H9 (cell line): Measurements from ENCODE around the gene INSRR. TPM values are rescaled to one million over a fixed set of nuclear protein-coding genes. Genes with fewer than 3 reads are reported as not detected.

Experiments used
- DNase-seq: peaks from one replicate; pipeline ENCODE4 v3.0.0-alpha.2; 2017
- H2AFZ ChIP-seq: one replicate; pipeline ENCODE4 v1.6.1; 2013; ENCODE audit warnings: mild to moderate bottlenecking, low read length, control low read depth, moderate library complexity
- H2AK5ac ChIP-seq: 2 replicates; pipeline ENCODE4 v1.6.1; 2013; ENCODE audit warnings: low read length, control low read depth, mixed read lengths; ENCODE audit not compliant: insufficient read length
- H2BK120ac ChIP-seq: one replicate; pipeline ENCODE4 v1.6.1; 2013; ENCODE audit warnings: low read depth, mild to moderate bottlenecking, low read length, control low read depth, inconsistent platforms; ENCODE audit not compliant: poor library complexity, severe bottlenecking
- H2BK12ac ChIP-seq: 2 replicates; pipeline ENCODE4 v1.6.1; 2013; ENCODE audit warnings: low read length, control low read depth, mixed read lengths, low read depth; ENCODE audit not compliant: insufficient read length
- H2BK15ac ChIP-seq: 2 replicates; pipeline ENCODE4 v1.6.1; 2013; ENCODE audit warnings: low read depth, low read length, control low read depth
- H2BK20ac ChIP-seq: one replicate; pipeline ENCODE4 v1.6.1; 2013; ENCODE audit warnings: low read depth, mild to moderate bottlenecking, low read length, control low read depth, inconsistent platforms; ENCODE audit not compliant: poor library complexity, severe bottlenecking
- H2BK5ac ChIP-seq: 2 replicates; pipeline ENCODE4 v1.6.1; 2013; ENCODE audit warnings: low read length, control low read depth, mixed read lengths; ENCODE audit not compliant: insufficient read length
- H3K14ac ChIP-seq: 2 replicates; pipeline ENCODE4 v1.6.1; 2013; ENCODE audit warnings: low read length, control low read depth; ENCODE audit not compliant: insufficient read depth
- H3K18ac ChIP-seq: 2 replicates; pipeline ENCODE4 v1.6.1; 2013; ENCODE audit warnings: low read depth, mild to moderate bottlenecking, mixed read lengths, low read length, control low read depth; ENCODE audit not compliant: insufficient read length
- H3K23ac ChIP-seq: 2 replicates; pipeline ENCODE4 v1.6.1; 2013; ENCODE audit warnings: low read length, control low read depth, mixed read lengths, low read depth; ENCODE audit not compliant: insufficient read length
- H3K23me2 ChIP-seq: 2 replicates; pipeline ENCODE4 v1.6.1; 2013; ENCODE audit warnings: low read depth, mild to moderate bottlenecking, mixed read lengths, low read length, control low read depth; ENCODE audit not compliant: insufficient read length, poor library complexity, severe bottlenecking
- H3K27ac ChIP-seq: 2 replicates; pipeline ENCODE4 v1.5.1; 2013; ENCODE audit warnings: low read length, control low read depth, mixed read lengths, low read depth; ENCODE audit not compliant: insufficient read length
- H3K27me3 ChIP-seq: 2 replicates; pipeline ENCODE4 v1.6.1; 2013; ENCODE audit warnings: low read length, control low read depth, inconsistent platforms; ENCODE audit not compliant: insufficient read depth
- H3K4ac ChIP-seq: 2 replicates; pipeline ENCODE4 v1.6.1; 2013; ENCODE audit warnings: low read depth, mild to moderate bottlenecking, control low read depth, inconsistent platforms, low read length, moderate library complexity
- H3K4me1 ChIP-seq: 2 replicates; pipeline ENCODE4 v1.6.1; 2013; ENCODE audit warnings: low read length, control low read depth, inconsistent platforms; ENCODE audit not compliant: insufficient read depth
- H3K4me2 ChIP-seq: 2 replicates; pipeline ENCODE4 v1.6.1; 2013; ENCODE audit warnings: low read length, control low read depth, mixed read lengths; ENCODE audit not compliant: insufficient read length, insufficient read depth
- H3K56ac ChIP-seq: 2 replicates; pipeline ENCODE4 v1.6.1; 2013; ENCODE audit warnings: low read depth, mild to moderate bottlenecking, mixed read lengths, low read length, control low read depth; ENCODE audit not compliant: insufficient read length
- H3K79me1 ChIP-seq: 2 replicates; pipeline ENCODE4 v1.6.1; 2013; ENCODE audit warnings: low read depth, mild to moderate bottlenecking, moderate library complexity, low read length, control low read depth, inconsistent platforms; ENCODE audit not compliant: insufficient read depth, poor library complexity, severe bottlenecking
- H3K79me2 ChIP-seq: 2 replicates; pipeline ENCODE4 v1.6.1; 2013; ENCODE audit warnings: low read length, control low read depth, inconsistent platforms; ENCODE audit not compliant: insufficient read depth
- H3K9ac ChIP-seq: 2 replicates; pipeline ENCODE4 v1.6.1; 2013; ENCODE audit warnings: low read length, control low read depth, mixed read lengths; ENCODE audit not compliant: insufficient read length; ENCODE audit errors: extremely low read depth
- H3K9me3 ChIP-seq: one replicate; pipeline ENCODE4 v1.6.1; 2013; ENCODE audit warnings: low read depth, low read length, inconsistent platforms; ENCODE audit not compliant: control insufficient read depth
- H3T11ph ChIP-seq: one replicate; pipeline ENCODE4 v1.6.1; 2013; ENCODE audit warnings: mild to moderate bottlenecking, low read length, control low read depth, inconsistent platforms
- H4K20me1 ChIP-seq: one replicate; pipeline ENCODE4 v1.6.1; 2013; ENCODE audit not compliant: control insufficient read depth, insufficient read length, insufficient read depth
- H4K5ac ChIP-seq: 2 replicates; pipeline ENCODE4 v1.6.1; 2013; ENCODE audit warnings: low read depth, mild to moderate bottlenecking, mixed read lengths, low read length, control low read depth; ENCODE audit not compliant: insufficient read length
- H4K8ac ChIP-seq: replicated peaks from 2 replicates; pipeline ENCODE4 v1.6.1; 2013; ENCODE audit warnings: low read length, control low read depth, mixed read lengths, low read depth; ENCODE audit not compliant: insufficient read length
- H4K91ac ChIP-seq: 2 replicates; pipeline ENCODE4 v1.6.1; 2013; ENCODE audit warnings: low read depth, mild to moderate bottlenecking, moderate library complexity, mixed read lengths, low read length, control low read depth; ENCODE audit not compliant: insufficient read length
- H3K27ac Mint-ChIP-seq, 3 experiments: 2 replicates in 2 of 3; 3 replicates in 1 of 3; pipeline ENCODE4 v1.8.0; 2020 to 2021; ENCODE audit warnings: mixed read lengths in 3 of 3, mild to moderate bottlenecking in 1 of 3, moderate library complexity in 1 of 3
- H3K27me3 Mint-ChIP-seq: 2 replicates; pipeline ENCODE4 v1.8.0; 2021; ENCODE audit warnings: low read depth, mild to moderate bottlenecking, moderate library complexity, mixed read lengths
- H3K36me3 Mint-ChIP-seq, 3 experiments: 2 replicates in 2 of 3; 3 replicates in 1 of 3; pipeline ENCODE4 v1.8.0; 2020 to 2021; ENCODE audit warnings: low read depth in 3 of 3, mixed read lengths in 3 of 3; ENCODE audit not compliant: insufficient read depth in 1 of 3
- H3K4me1 Mint-ChIP-seq, 2 experiments: 2 replicates each; pipeline ENCODE4 v1.8.0; 2020; ENCODE audit warnings: mixed read lengths in 2 of 2
- H3K4me3 Mint-ChIP-seq, 2 experiments: 2 replicates in 1 of 2; 3 replicates in 1 of 2; pipeline ENCODE4 v1.8.0; 2020 to 2021; ENCODE audit warnings: mild to moderate bottlenecking in 2 of 2, mixed read lengths in 2 of 2, moderate library complexity in 1 of 2
- H3K9me3 Mint-ChIP-seq, 2 experiments: 2 replicates in 1 of 2; 3 replicates in 1 of 2; pipeline ENCODE4 v1.8.0; 2020; ENCODE audit warnings: mild to moderate bottlenecking in 2 of 2, mixed read lengths in 2 of 2, moderate library complexity in 1 of 2
- WGBS: extraction: QIAGEN DNeasy Blood & Tissue Kit; methylation state at CpG from one replicate; pipeline ENCODE4 v1.1.7; 2013; ENCODE audit warnings: missing lambda C conversion rate, low lambda C conversion rate, mixed read lengths; ENCODE audit not compliant: insufficient read length; ENCODE audit errors: extremely low coverage; 5-methylcytosine and 5-hydroxymethylcytosine counted together
- total RNA-seq: library from RNA; stranded (reverse); gene quantifications from 2 replicates; pipeline ENCODE4 v1.2.1, GENCODE V29; 2021
- TF ChIP-seq, protein P1 (sequence below): fragments of 200-600 bp; sonication (generic); conservative IDR thresholded peaks from 3 replicates; pipeline ENCODE4 v1.8.0; 2021; ENCODE audit warnings: antibody characterized with exemption, mild to moderate bottlenecking

Gene INSRR
- total RNA-seq, 1 experiment from 2014 or later: not detected

DNA sequence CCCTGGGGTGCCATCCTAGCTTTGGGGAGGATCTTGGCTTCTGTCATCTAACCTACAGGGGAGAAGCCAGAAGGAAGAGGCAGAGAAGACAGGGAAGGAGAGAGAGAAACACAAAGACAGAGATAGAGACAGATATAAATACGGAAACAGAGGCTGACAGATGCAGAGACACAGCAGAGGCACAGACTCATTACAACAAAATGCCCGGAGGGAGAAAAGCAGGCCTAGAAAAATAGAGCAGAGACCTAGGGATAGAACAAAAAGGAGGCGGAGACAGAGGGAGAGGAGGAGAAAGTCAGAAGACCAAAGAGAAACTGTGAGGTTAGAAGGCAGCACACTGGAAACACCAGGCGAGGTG is 36.5 kb upstream of the INSRR start:
- no CpG with 5 or more reads among the region's 4 CpGs for whole genome bisulfite sequencing
- Histone ChIP-seq H3K9ac (no peak overlapping the region), H2BK15ac (no peak overlapping the region), H2BK5ac (no peak overlapping the region), H4K20me1 (no peaks in the 10 kb centered on the region), H3K4me1 (no peaks in the 10 kb centered on the region), H3K4me2 (no peak overlapping the region), H3K27ac (no peak overlapping the region), H2AK5ac (no peak overlapping the region), H2BK120ac (no peak overlapping the region), H3K18ac (no peak overlapping the region), H3T11ph (no peak overlapping the region), H2BK20ac (no peak overlapping the region), H3K9me3 (no peaks in the 10 kb centered on the region), H3K23me2 (no peaks in the 10 kb centered on the region), H4K8ac (no peak overlapping the region), H3K56ac (no peak overlapping the region), H3K79me2 (no peaks in the 10 kb centered on the region), H3K4ac (no peak overlapping the region), H2BK12ac (no peak overlapping the region), H3K23ac (no peak overlapping the region), H2AFZ (no peak overlapping the region), H3K79me1 (no peaks in the 10 kb centered on the region), H4K91ac (no peak overlapping the region), H4K5ac (no peak overlapping the region), H3K27me3 (peaks cover 21% of the 10 kb centered on the region; the same call in 1 of the 2 replicates), H3K14ac (no peak overlapping the region)
- no peak overlapping the region for H3K4me3 Mint-ChIP-seq
- H3K27ac Mint-ChIP-seq: no peak overlapping the region
- peaks cover 18 to 40% of the 10 kb centered on the region in 2 experiments for H3K4me1 Mint-ChIP-seq
- TF ChIP-seq, protein P1, sequence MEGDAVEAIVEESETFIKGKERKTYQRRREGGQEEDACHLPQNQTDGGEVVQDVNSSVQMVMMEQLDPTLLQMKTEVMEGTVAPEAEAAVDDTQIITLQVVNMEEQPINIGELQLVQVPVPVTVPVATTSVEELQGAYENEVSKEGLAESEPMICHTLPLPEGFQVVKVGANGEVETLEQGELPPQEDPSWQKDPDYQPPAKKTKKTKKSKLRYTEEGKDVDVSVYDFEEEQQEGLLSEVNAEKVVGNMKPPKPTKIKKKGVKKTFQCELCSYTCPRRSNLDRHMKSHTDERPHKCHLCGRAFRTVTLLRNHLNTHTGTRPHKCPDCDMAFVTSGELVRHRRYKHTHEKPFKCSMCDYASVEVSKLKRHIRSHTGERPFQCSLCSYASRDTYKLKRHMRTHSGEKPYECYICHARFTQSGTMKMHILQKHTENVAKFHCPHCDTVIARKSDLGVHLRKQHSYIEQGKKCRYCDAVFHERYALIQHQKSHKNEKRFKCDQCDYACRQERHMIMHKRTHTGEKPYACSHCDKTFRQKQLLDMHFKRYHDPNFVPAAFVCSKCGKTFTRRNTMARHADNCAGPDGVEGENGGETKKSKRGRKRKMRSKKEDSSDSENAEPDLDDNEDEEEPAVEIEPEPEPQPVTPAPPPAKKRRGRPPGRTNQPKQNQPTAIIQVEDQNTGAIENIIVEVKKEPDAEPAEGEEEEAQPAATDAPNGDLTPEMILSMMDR: no peak
- no peaks in the 10 kb centered on the region; a peak in 2 of 5 replicates for H3K9me3 Mint-ChIP-seq
- H3K27me3 Mint-ChIP-seq: peaks cover 88% of the 10 kb centered on the region
- no peaks in the 10 kb centered on the region for H3K36me3 Mint-ChIP-seq
- no peak for DNase-seq
